Measurements from ENCODE around the gene PDE4B. TPM values are rescaled to one million over a fixed set of nuclear protein-coding genes. Genes with fewer than 3 reads are reported as not detected.

The PDE4B gene
- polyA plus RNA-seq, 1 donor (not counting 4 experiments of a cell fraction or from before 2014, with no cell fraction given), result 0.29 TPM

DNA sequence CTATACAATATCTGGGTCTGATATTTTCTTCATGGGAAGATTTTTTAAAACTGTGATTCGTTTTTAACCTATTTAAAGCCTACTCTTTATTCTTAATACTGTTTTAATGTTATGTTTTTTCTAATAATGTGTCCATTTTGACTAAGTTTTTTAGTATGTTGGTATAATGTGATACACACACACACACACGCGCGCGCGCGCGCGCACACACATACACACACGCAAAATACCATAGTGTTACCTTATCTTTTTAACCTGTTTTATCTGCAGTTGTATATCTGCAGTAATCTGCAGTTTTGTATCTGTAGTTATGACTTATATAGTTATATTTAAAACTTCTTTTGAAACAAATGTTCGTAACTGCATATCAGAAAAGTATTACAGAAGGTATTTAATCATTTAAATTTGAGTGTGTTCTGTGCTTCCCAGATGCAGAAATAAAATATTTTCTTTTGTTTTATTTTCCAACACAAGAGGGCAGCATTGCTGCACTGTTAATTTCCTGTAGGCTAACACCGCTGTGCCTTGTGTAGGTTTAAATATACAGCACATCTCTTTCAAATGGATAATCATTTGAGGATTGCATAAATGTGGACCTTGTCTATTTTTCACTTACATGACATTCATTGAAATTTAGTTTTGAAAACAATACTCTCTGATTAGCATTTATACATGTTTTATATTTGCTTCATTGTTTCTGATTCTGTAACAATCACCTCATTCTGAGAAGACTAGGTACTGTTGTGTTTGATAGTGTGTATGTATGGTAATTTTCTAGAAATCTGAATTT, 166.1 kb downstream of the PDE4B start:
- Histone ChIP-seq H3K27me3 (ENCODE audit: control insufficient read depth, extremely low read depth, insufficient read depth, low read length) (no peaks in the 10 kb centered on the region), H3K9me1 (ENCODE audit: control insufficient read depth, extremely low read depth, insufficient read depth, low read length) (no peaks in the 10 kb centered on the region), H3K9me3 (ENCODE audit: control insufficient read depth, low read depth, low read length) (no peaks in the 10 kb centered on the region), H2AFZ (ENCODE audit: control insufficient read depth, low read length) (no peak overlapping the region), H3K9ac (ENCODE audit: control insufficient read depth, extremely low read depth, insufficient read depth, low read length) (no peak overlapping the region), H3K27ac (ENCODE audit: control insufficient read depth, insufficient read depth, low read length) (no peak overlapping the region), H3K36me3 (ENCODE audit: control insufficient read depth in 2 of 2, extremely low read depth in 1 of 2, insufficient read depth in 2 of 2, low read length in 2 of 2) (no peaks in the 10 kb centered on the region), H3K4me2 (ENCODE audit: control insufficient read depth, extremely low read depth, insufficient read depth, low read depth, low read length) (no peak overlapping the region), H4K20me1 (ENCODE audit: control insufficient read depth, extremely low read depth, insufficient read depth, low read length) (no peaks in the 10 kb centered on the region), H3K4me1 (ENCODE audit: control insufficient read depth, extremely low read depth, insufficient read depth, low read length) (no peaks in the 10 kb centered on the region), H3K79me2 (ENCODE audit: control insufficient read depth, insufficient read depth, low read length) (no peaks in the 10 kb centered on the region), H3K4me3 (ENCODE audit: control insufficient read depth in 2 of 3, extremely low read depth in 1 of 3, insufficient read depth in 2 of 3, low read depth in 1 of 3, low read length in 3 of 3) (no peak overlapping the region)
- dilution Hi-C loops (cut with MboI; ENCODE audit: extremely low pct_ligation_motif_present, low sequenced_read_pairs), result no loop called here
- TF ChIP-seq EZH2 (IDR thresholded peaks at IDR 0.05; ENCODE audit: low read length), result no peak
- TF ChIP-seq, protein P1, sequence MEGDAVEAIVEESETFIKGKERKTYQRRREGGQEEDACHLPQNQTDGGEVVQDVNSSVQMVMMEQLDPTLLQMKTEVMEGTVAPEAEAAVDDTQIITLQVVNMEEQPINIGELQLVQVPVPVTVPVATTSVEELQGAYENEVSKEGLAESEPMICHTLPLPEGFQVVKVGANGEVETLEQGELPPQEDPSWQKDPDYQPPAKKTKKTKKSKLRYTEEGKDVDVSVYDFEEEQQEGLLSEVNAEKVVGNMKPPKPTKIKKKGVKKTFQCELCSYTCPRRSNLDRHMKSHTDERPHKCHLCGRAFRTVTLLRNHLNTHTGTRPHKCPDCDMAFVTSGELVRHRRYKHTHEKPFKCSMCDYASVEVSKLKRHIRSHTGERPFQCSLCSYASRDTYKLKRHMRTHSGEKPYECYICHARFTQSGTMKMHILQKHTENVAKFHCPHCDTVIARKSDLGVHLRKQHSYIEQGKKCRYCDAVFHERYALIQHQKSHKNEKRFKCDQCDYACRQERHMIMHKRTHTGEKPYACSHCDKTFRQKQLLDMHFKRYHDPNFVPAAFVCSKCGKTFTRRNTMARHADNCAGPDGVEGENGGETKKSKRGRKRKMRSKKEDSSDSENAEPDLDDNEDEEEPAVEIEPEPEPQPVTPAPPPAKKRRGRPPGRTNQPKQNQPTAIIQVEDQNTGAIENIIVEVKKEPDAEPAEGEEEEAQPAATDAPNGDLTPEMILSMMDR (optimal IDR thresholded peaks at IDR 0.05 in 1 of 3, IDR thresholded peaks at IDR 0.05 in 1 of 3, conservative IDR thresholded peaks at IDR 0.05 in 1 of 3; ENCODE audit: extremely low read depth in 1 of 3, insufficient read depth in 2 of 3, low read length in 3 of 3), result peak in 2 of 3 experiments; percentile 36 to 39
- FAIRE-seq, result peak; percentile 34
- DNase-seq (ENCODE audit: low read depth, low spot score), result peak; percentile 1

- Histone ChIP-seq H3K9ac (ENCODE audit: control insufficient read depth, extremely low read depth, insufficient read depth, low read length) (no peak overlapping the region), H3K4me3 (ENCODE audit: control insufficient read depth in 2 of 3, extremely low read depth in 1 of 3, insufficient read depth in 2 of 3, low read depth in 1 of 3, low read length in 3 of 3) (no peak overlapping the region), H2AFZ (ENCODE audit: control insufficient read depth, low read length) (no peak overlapping the region), H3K27me3 (ENCODE audit: control insufficient read depth, extremely low read depth, insufficient read depth, low read length) (no peaks in the 10 kb centered on the region), H3K9me3 (ENCODE audit: control insufficient read depth, low read depth, low read length) (no peaks in the 10 kb centered on the region), H3K36me3 (ENCODE audit: control insufficient read depth in 2 of 2, extremely low read depth in 1 of 2, insufficient read depth in 2 of 2, low read length in 2 of 2) (no peaks in the 10 kb centered on the region), H3K27ac (ENCODE audit: control insufficient read depth, insufficient read depth, low read length) (no peak overlapping the region), H3K79me2 (ENCODE audit: control insufficient read depth, insufficient read depth, low read length) (no peaks in the 10 kb centered on the region), H3K4me1 (ENCODE audit: control insufficient read depth, extremely low read depth, insufficient read depth, low read length) (no peaks in the 10 kb centered on the region), H3K9me1 (ENCODE audit: control insufficient read depth, extremely low read depth, insufficient read depth, low read length) (no peaks in the 10 kb centered on the region), H3K4me2 (ENCODE audit: control insufficient read depth, extremely low read depth, insufficient read depth, low read depth, low read length) (no peak overlapping the region), H4K20me1 (ENCODE audit: control insufficient read depth, extremely low read depth, insufficient read depth, low read length) (no peaks in the 10 kb centered on the region)
- no peak for DNase-seq (ENCODE audit: low read depth, low spot score)
- TF ChIP-seq, protein P1 (optimal IDR thresholded peaks at IDR 0.05 in 1 of 3, IDR thresholded peaks at IDR 0.05 in 1 of 3, conservative IDR thresholded peaks at IDR 0.05 in 1 of 3; ENCODE audit: extremely low read depth in 1 of 3, insufficient read depth in 2 of 3, low read length in 3 of 3), result no peak
- no peak for TF ChIP-seq EZH2 (IDR thresholded peaks at IDR 0.05; ENCODE audit: low read length)
- dilution Hi-C loops (cut with MboI; ENCODE audit: extremely low pct_ligation_motif_present, low sequenced_read_pairs), result no loop called here
- FAIRE-seq, result no peak
These were observed 167.3 kb downstream of the PDE4B start for GRCh38 chr1:65959896-65960567.

Measured in keratinocyte (primary cell).